H1 (cell line): ENCODE results near the gene ACKR2. TPM values are rescaled to one million over a fixed set of nuclear protein-coding genes. Genes with fewer than 3 reads are reported as not detected.

Source experiments
- CTCF ChIA-PET: fragments of 300-600 bp; sonication (Branson Sonifier 250); formaldehyde crosslinking; loops from one replicate; lab custom pipeline; 2021; ENCODE audit not compliant: partially characterized antibody; lab: Charles Lee
- POLR2A ChIA-PET: fragments of 300-600 bp; sonication (Branson Sonifier 250); formaldehyde crosslinking; loops from one replicate; lab custom pipeline; 2021; ENCODE audit warnings: inconsistent platforms; ENCODE audit not compliant: partially characterized antibody; lab: Charles Lee
- DNase-seq, 2 experiments: peaks; one replicate each; pipeline versions ENCODE4 v3.0.0 to v3.0.0-alpha.2; 2010 to 2022; ENCODE audit warnings: low spot score in 2 of 2, low read depth in 1 of 2, mixed read lengths in 1 of 2
- FAIRE-seq: peaks from 2 replicates; lab custom pipeline; 2011; peaks lifted over from hg19 to GRCh38; lab: Jason Lieb, UNC
- H2AFZ ChIP-seq: 2 replicates; pipeline ENCODE4 v1.8.1; 2012; ENCODE audit warnings: low read length, inconsistent platforms
- H2AK5ac ChIP-seq: 2 replicates; pipeline ENCODE4 v1.6.1; 2013; ENCODE audit warnings: low read depth, low read length
- H2BK120ac ChIP-seq: replicated peaks from 2 replicates; pipeline ENCODE3; 2013; ENCODE audit warnings: low read depth, low read length, inconsistent platforms
- H2BK12ac ChIP-seq: 2 replicates; pipeline ENCODE4 v1.6.1; 2013; ENCODE audit warnings: low read depth, low read length
- H2BK15ac ChIP-seq: 2 replicates; pipeline ENCODE4 v1.6.1; 2013; ENCODE audit warnings: low read length
- H2BK20ac ChIP-seq: 2 replicates; pipeline ENCODE4 v1.6.1; 2013; ENCODE audit warnings: low read length
- H2BK5ac ChIP-seq: 2 replicates; pipeline ENCODE4 v1.6.1; 2013; ENCODE audit warnings: low read depth, low read length
- H3K14ac ChIP-seq: 2 replicates; pipeline ENCODE4 v1.6.1; 2013; ENCODE audit warnings: inconsistent platforms; ENCODE audit not compliant: insufficient read length
- H3K18ac ChIP-seq: 2 replicates; pipeline ENCODE4 v1.6.1; 2013; ENCODE audit warnings: low read length; ENCODE audit errors: extremely low read depth
- H3K23ac ChIP-seq: 2 replicates; pipeline ENCODE4 v1.6.1; 2013; ENCODE audit warnings: inconsistent platforms; ENCODE audit not compliant: insufficient read length
- H3K23me2 ChIP-seq: 2 replicates; pipeline ENCODE4 v1.6.1; 2013; ENCODE audit warnings: low read depth, low read length
- H3K27ac ChIP-seq: 2 replicates; pipeline ENCODE4 v1.6.1; 2011; ENCODE audit warnings: low read depth, low read length, inconsistent platforms
- H3K27me3 ChIP-seq, 4 experiments: replicated peaks in 1 of 4; 1 replicate in 1 of 4; 2 replicates in 3 of 4; pipeline versions ENCODE4 v1.6.1 to v1.8.1; 2011 to 2013; ENCODE audit warnings: low read length in 3 of 4, mild to moderate bottlenecking in 3 of 4, inconsistent platforms in 2 of 4, mixed read lengths in 2 of 4, moderate library complexity in 1 of 4; ENCODE audit not compliant: control insufficient read depth in 3 of 4, insufficient read depth in 3 of 4; ENCODE audit errors: extremely low read depth in 1 of 4
- H3K36me3 ChIP-seq, 4 experiments: 2 replicates each; pipeline versions ENCODE4 v1.6.1 to v1.8.1; 2011 to 2013; ENCODE audit warnings: mild to moderate bottlenecking in 4 of 4, low read length in 3 of 4, moderate library complexity in 2 of 4, control low read depth in 1 of 4, inconsistent platforms in 1 of 4; ENCODE audit not compliant: insufficient read depth in 4 of 4, control insufficient read depth in 2 of 4
- H3K4ac ChIP-seq: replicated peaks from 2 replicates; pipeline ENCODE3; 2013; ENCODE audit warnings: low read length, low read depth, mixed read lengths, inconsistent platforms; ENCODE audit not compliant: insufficient read length
- H3K4me1 ChIP-seq, 4 experiments: replicated peaks in 1 of 4; 1 replicate in 1 of 4; 2 replicates in 3 of 4; pipeline versions ENCODE4 v1.6.1 to v1.8.1; 2011 to 2013; ENCODE audit warnings: low read length in 3 of 4, inconsistent platforms in 2 of 4, mixed read lengths in 1 of 4; ENCODE audit not compliant: insufficient read depth in 4 of 4, control insufficient read depth in 3 of 4
- H3K4me2 ChIP-seq, 2 experiments: 2 replicates each; pipeline versions ENCODE4 v1.6.1 to v1.8.1; 2011 to 2013; ENCODE audit warnings: low read depth in 2 of 2, low read length in 2 of 2, control low read depth in 1 of 2, inconsistent platforms in 1 of 2, mild to moderate bottlenecking in 1 of 2; ENCODE audit not compliant: insufficient read depth in 1 of 2
- H3K4me3 ChIP-seq, 4 experiments: fragments of 200-600, 300-600 bp in 1 of 4; sonication (generic), shearing (Covaris generic), sonication (Bioruptor Twin) in 1 of 4; 2 replicates each; pipeline versions ENCODE4 v1.5.1 to v1.8.1; 2011 to 2016; ENCODE audit warnings: low read length in 4 of 4, low read depth in 3 of 4, control low read depth in 2 of 4, inconsistent platforms in 2 of 4, mild to moderate bottlenecking in 2 of 4, mixed read lengths in 1 of 4, moderate library complexity in 1 of 4; ENCODE audit not compliant: insufficient read depth in 2 of 4; ENCODE audit errors: extremely low read depth in 1 of 4
- H3K56ac ChIP-seq: replicated peaks from 2 replicates; pipeline ENCODE3; 2013; ENCODE audit warnings: low read depth, mild to moderate bottlenecking, mixed read lengths, low read length, inconsistent platforms; ENCODE audit not compliant: insufficient read length
- H3K79me1 ChIP-seq: 2 replicates; pipeline ENCODE4 v1.6.1; 2013; ENCODE audit warnings: low read depth, low read length, control low read depth
- H3K79me2 ChIP-seq, 2 experiments: 2 replicates each; pipeline versions ENCODE4 v1.6.1 to v1.8.1; 2012 to 2013; ENCODE audit warnings: low read length in 2 of 2, mild to moderate bottlenecking in 2 of 2, inconsistent platforms in 1 of 2; ENCODE audit not compliant: insufficient read depth in 2 of 2, control insufficient read depth in 1 of 2
- H3K9ac ChIP-seq, 4 experiments: replicated peaks in 1 of 4; 1 replicate in 1 of 4; 2 replicates in 3 of 4; pipeline versions ENCODE4 v1.6.1 to v1.8.1; 2011 to 2013; ENCODE audit warnings: low read depth in 3 of 4, low read length in 3 of 4, control low read depth in 2 of 4, mild to moderate bottlenecking in 2 of 4, moderate library complexity in 2 of 4, inconsistent platforms in 1 of 4; ENCODE audit errors: extremely low read depth in 1 of 4
- H3K9me3 ChIP-seq, 2 experiments: 2 replicates each; pipeline versions ENCODE4 v1.6.1 to v1.8.1; 2012 to 2013; ENCODE audit warnings: mild to moderate bottlenecking in 2 of 2, moderate library complexity in 2 of 2, control low read depth in 1 of 2, inconsistent platforms in 1 of 2, low read depth in 1 of 2, low read length in 1 of 2, mixed read lengths in 1 of 2; ENCODE audit not compliant: insufficient read depth in 2 of 2
- H4K20me1 ChIP-seq, 2 experiments: replicated peaks in 1 of 2; 2 replicates each; pipeline versions ENCODE3 to v1.8.1; 2011 to 2013; ENCODE audit warnings: inconsistent platforms in 2 of 2, low read length in 2 of 2, mild to moderate bottlenecking in 1 of 2; ENCODE audit not compliant: insufficient read depth in 2 of 2, control insufficient read depth in 1 of 2
- H4K5ac ChIP-seq: 2 replicates; pipeline ENCODE4 v1.6.1; 2013; ENCODE audit warnings: low read length, low read depth, mixed read lengths, inconsistent platforms; ENCODE audit not compliant: insufficient read length
- H4K8ac ChIP-seq: 2 replicates; pipeline ENCODE4 v1.8.0; 2013; ENCODE audit warnings: mild to moderate bottlenecking, moderate library complexity, low read length, inconsistent platforms; ENCODE audit not compliant: insufficient read depth; ENCODE audit errors: extremely low read depth
- H4K91ac ChIP-seq: replicated peaks from 2 replicates; pipeline ENCODE3; 2013; ENCODE audit warnings: low read length, mixed read lengths, inconsistent platforms; ENCODE audit not compliant: insufficient read length
- ASH2L ChIP-seq: fragments of 200-600, 300-600 bp; sonication (generic); IDR thresholded peaks from one replicate; pipeline ENCODE4 v1.7.1; 2017; ENCODE audit warnings: low read length
- EP300 ChIP-seq, 2 experiments: IDR thresholded peaks; 1 replicate in 1 of 2; 2 replicates in 1 of 2; pipeline ENCODE4 v1.6.1; 2011 to 2012; ENCODE audit warnings: low read depth in 2 of 2, low read length in 2 of 2, mild to moderate bottlenecking in 2 of 2, borderline replicate concordance in 1 of 2, inconsistent platforms in 1 of 2, moderate library complexity in 1 of 2
- PHF8 ChIP-seq: fragments of 200-600 bp; sonication (generic); conservative IDR thresholded peaks from 2 replicates; pipeline ENCODE4 v1.7.1; 2012; ENCODE audit warnings: low read depth, mild to moderate bottlenecking, inconsistent platforms, low read length, moderate library complexity
- POLR2AphosphoS5 ChIP-seq: IDR thresholded peaks from 2 replicates; pipeline ENCODE4 v1.6.1; 2011; ENCODE audit warnings: low read depth, low read length
- RAD21 ChIP-seq, 2 experiments: IDR thresholded peaks in 1 of 2; conservative IDR thresholded peaks in 1 of 2; 2 replicates each; pipeline ENCODE4 v1.6.1; 2011; ENCODE audit warnings: low read depth in 2 of 2, low read length in 2 of 2, improper control_type of control experiment in 1 of 2, inconsistent platforms in 1 of 2, mild to moderate bottlenecking in 1 of 2, moderate library complexity in 1 of 2
- SIN3A ChIP-seq, 2 experiments: IDR thresholded peaks in 1 of 2; conservative IDR thresholded peaks in 1 of 2; 2 replicates each; pipeline ENCODE4 v1.6.1; 2011 to 2012; ENCODE audit warnings: low read length in 2 of 2, improper control_type of control experiment in 1 of 2, low read depth in 1 of 2, mild to moderate bottlenecking in 1 of 2
- TAF1 ChIP-seq: IDR thresholded peaks from 2 replicates; pipeline ENCODE4 v1.6.1; 2011; ENCODE audit warnings: mild to moderate bottlenecking, low read depth, low read length
- YY1 ChIP-seq: IDR thresholded peaks from 2 replicates; pipeline ENCODE4 v1.6.1; 2011; ENCODE audit warnings: low read depth, mild to moderate bottlenecking, low read length
- ZNF274 ChIP-seq: IDR thresholded peaks from 2 replicates; pipeline ENCODE4 v1.7.0; 2012; ENCODE audit warnings: low read length, borderline replicate concordance; ENCODE audit errors: extremely low read depth
- WGBS, 2 experiments: shearing (Covaris generic) in 1 of 2; methylation state at CpG; one replicate each; pipeline versions ENCODE4 v1.1.6 to v1.1.7; 2013 to 2015; ENCODE audit warnings: low lambda C conversion rate in 2 of 2, mixed read lengths in 2 of 2, inconsistent platforms in 1 of 2, low coverage in 1 of 2, missing lambda C conversion rate in 1 of 2; ENCODE audit not compliant: insufficient replicate concordance in 2 of 2, insufficient coverage in 1 of 2, insufficient read length in 1 of 2; ENCODE audit errors: extremely low coverage in 1 of 2, missing lambda C conversion rate in 1 of 2; 5-methylcytosine and 5-hydroxymethylcytosine counted together
- polyA plus RNA-seq, 7 experiments: library from polyadenylated mRNA; depleted of rRNA in 3 of 7; stranded (reverse) in 5 of 7; unstranded in 2 of 7; fragments of >200 nt in 5 of 7; fragments of 200-250 nt in 2 of 7; gene quantifications; 1 replicate in 5 of 7; 2 replicates in 1 of 7; 4 replicates in 1 of 7; pipeline versions ENCODE4 v1.2.1 to v1.2.3, GENCODE V29; 2011 to 2013; ENCODE audit warnings: missing spikeins in 2 of 7, mixed read lengths in 2 of 7
- total RNA-seq: library from RNA; stranded (reverse); fragmentation: NEBNext Ultra II Directional; extraction: Animal tissue kit (Norgen Biotek cat#: 25700); gene quantifications from 2 replicates; pipeline ENCODE4 v1.2.1, GENCODE V29; 2021

The ACKR2 gene
- total and polyA plus RNA-seq, 2 of the 8 experiments (the other 6 are each of a cell fraction or from before 2014, with no cell fraction given), result 0.09 to 0.12 TPM

DNA sequence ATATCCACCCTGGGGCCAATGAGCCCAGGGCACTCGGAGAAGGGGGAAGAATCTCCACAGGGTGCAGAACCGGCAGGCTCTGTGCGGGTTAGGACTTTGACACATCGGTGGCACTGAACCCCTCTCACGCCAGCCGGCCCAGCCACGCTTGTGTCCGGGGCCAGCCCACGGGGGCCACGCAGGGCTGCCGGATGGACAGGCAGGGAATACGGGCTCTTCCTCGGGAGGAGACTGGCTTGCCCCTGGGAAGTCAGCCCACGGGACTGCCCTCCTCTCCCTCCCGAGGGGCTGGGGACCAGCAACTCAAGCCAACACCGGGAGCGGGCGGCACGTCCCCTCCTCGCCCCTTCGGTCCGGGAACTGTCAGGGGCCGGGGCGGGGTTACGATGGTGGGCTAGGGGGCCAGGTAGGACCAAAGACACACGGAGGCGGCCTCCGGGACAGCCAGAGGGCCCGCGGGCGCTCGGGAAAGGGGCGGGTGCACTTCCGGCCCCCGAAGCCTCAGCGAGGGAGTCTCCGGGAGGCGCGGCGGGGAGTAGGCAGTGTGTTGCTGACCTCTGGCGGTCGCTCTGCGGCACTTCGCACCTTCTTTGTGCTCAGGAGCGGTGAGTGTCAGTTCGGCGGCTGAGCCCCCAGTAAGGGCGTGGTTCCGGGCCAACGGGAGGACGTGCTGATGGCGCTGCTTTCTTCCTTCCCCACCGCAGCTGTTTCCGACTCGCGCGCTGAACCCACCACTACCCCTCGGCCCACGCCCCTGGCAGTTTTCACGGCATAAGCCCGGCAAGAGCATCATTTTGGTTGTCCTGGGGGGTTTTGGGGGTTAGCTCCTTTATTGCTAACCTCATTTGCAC lies 71.6 kb downstream of the ACKR2 start:
- Histone ChIP-seq H3K9me3 (no peaks in the 10 kb centered on the region), H2BK120ac (no peak overlapping the region), H3K4me2 (peak overlapping the region; percentile 13 to 83; a peak in 3 of 4 replicates), H3K23ac (no peak overlapping the region), H4K5ac (peak overlapping the region; percentile 34), H3K79me1 (no peaks in the 10 kb centered on the region), H3K4me1 (peaks cover 3 to 12% (median 7%) of the 10 kb centered on the region in 4 experiments; a peak in 4 of 7 replicates), H3K56ac (peak overlapping the region; percentile 20), H3K4ac (no peak overlapping the region), H2AK5ac (0 out of 2 replicates have a peak overlapping the region, but pooled peaks have one; percentile 70), H2BK15ac (peak overlapping the region; percentile 75; the same call in 1 of the 2 replicates), H3K14ac (no peak overlapping the region), H2BK12ac (peak overlapping the region; percentile 69; the same call in 1 of the 2 replicates), H4K91ac (peak overlapping the region; percentile 44), H4K20me1 (no peaks in the 10 kb centered on the region), H2BK5ac (peak overlapping the region; percentile 76), H3K27me3 (no peaks in the 10 kb centered on the region), H3K4me3 (peak overlapping the region; percentile 16 to 63 (median 44); a peak in 7 of 8 replicates), H3K36me3 (no peaks in the 10 kb centered on the region), H3K79me2 (no peaks in the 10 kb centered on the region), H3K23me2 (no peaks in the 10 kb centered on the region; the same call in 1 of the 2 replicates), H3K18ac (peak overlapping the region; percentile 75; the same call in 1 of the 2 replicates), H4K8ac (peak overlapping the region; percentile 90; the same call in 1 of the 2 replicates), H3K27ac (no peak overlapping the region), H2AFZ (peak overlapping the region; percentile 73), H2BK20ac (peak overlapping the region; percentile 55; the same call in 1 of the 2 replicates), H3K9ac (peak overlapping the region in 3 of 4 experiments; percentile 42 to 57 (median 43); a peak in 2 of 7 replicates)
- DNase-seq (peak; percentile 74 to 86), FAIRE-seq (no peak)
- 28% methylated on average over 33 of the region's 61 CpGs; no CpG with 5 or more reads in 1 of the 2 experiments for WGBS, 2 experiments
- POLR2A ChIA-PET, result interaction anchor here (0.8 to 1.2 kb wide), 5 partner anchors 8 to 76 kb away, joined by 3 to 7 read pairs (median 5); partner anchors contain the start of gene HIGD1A
- CTCF ChIA-PET, result interaction anchor here (0.8 to 3.1 kb wide), 15 partner anchors 11 to 140 kb away, joined by 3 to 19 read pairs (median 6); no protein-coding TSS in a partner anchor
- TF ChIP-seq TAF1 (peak; percentile 53; the same call in 1 of the 2 replicates), SIN3A (conservative IDR thresholded peaks at IDR 0.05 in 1 of 2, IDR thresholded peaks at IDR 0.05 in 1 of 2; ENCODE audit: low read depth in 1 of 2, low read length in 2 of 2) (peak in 1 of 2 experiments; percentile 47; a peak in 1 of 4 replicates), POLR2AphosphoS5 (peak; percentile 25; the same call in 1 of the 2 replicates), ASH2L (peak; percentile 70), PHF8 (0 out of 2 replicates have a peak, but pooled peaks have one; percentile 38), ZNF274 (no peak), EP300 (IDR thresholded peaks at IDR 0.05; ENCODE audit: borderline replicate concordance in 1 of 2, low read depth in 2 of 2, low read length in 2 of 2) (0 out of 3 replicates have a peak, but pooled peaks of 1 of the 2 experiments have one; percentile 11), YY1 (peak; percentile 67; the same call in 1 of the 2 replicates), RAD21 (IDR thresholded peaks at IDR 0.05 in 1 of 2, conservative IDR thresholded peaks at IDR 0.05 in 1 of 2; ENCODE audit: low read depth in 2 of 2, low read length in 2 of 2) (peak; percentile 86 to 88)
